ENCODE results near the gene PGS1.

DNA sequence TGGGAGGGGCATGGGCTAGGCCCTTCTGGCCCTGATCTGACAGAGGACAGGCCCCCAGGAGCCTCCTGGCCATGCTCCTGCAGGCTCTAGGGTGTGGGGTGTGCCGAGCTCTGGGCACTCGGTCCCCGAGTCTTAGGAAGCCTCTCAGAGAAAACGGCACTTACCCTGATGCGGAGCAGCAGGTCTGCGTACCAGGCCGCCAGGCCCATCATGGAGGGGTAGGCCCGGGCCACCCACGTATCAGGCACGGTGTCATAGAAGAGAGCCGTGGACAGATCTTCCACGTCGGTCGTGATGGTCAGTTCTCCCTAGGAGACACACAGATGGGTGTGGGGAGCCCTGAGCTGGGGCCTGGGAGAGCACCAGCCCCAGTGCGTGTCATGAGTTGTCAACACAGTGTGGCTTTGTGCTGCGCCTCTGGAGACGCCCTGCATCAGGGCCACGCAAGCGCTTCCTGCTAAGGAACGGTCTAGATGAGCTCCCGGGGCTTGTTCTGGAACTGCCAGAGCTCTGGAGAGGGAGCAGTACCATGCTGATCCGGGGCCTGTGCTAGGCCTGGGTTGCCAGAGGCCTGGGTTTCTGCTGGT, 47.9 kb downstream of the PGS1 start:
- TF ChIP-seq, protein P1, sequence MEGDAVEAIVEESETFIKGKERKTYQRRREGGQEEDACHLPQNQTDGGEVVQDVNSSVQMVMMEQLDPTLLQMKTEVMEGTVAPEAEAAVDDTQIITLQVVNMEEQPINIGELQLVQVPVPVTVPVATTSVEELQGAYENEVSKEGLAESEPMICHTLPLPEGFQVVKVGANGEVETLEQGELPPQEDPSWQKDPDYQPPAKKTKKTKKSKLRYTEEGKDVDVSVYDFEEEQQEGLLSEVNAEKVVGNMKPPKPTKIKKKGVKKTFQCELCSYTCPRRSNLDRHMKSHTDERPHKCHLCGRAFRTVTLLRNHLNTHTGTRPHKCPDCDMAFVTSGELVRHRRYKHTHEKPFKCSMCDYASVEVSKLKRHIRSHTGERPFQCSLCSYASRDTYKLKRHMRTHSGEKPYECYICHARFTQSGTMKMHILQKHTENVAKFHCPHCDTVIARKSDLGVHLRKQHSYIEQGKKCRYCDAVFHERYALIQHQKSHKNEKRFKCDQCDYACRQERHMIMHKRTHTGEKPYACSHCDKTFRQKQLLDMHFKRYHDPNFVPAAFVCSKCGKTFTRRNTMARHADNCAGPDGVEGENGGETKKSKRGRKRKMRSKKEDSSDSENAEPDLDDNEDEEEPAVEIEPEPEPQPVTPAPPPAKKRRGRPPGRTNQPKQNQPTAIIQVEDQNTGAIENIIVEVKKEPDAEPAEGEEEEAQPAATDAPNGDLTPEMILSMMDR (IDR thresholded peaks at IDR 0.05) = no peak
- no peak for TF ChIP-seq POLR2A (IDR thresholded peaks at IDR 0.05)

All from uterus (tissue), 2 donors.